ENCODE results near the gene AGAP3. TPM values are rescaled to one million over a fixed set of nuclear protein-coding genes. Genes with fewer than 3 reads are reported as not detected.

The AGAP3 gene
- total RNA-seq, 1 experiment from 2014 or later, result 126 TPM

- TF ChIP-seq ELF1 (IDR thresholded peaks at IDR 0.05; ENCODE audit: borderline replicate concordance, low read depth) (no peak), CBX3 (IDR thresholded peaks at IDR 0.05; ENCODE audit: low read depth) (no peak), YY1 (IDR thresholded peaks at IDR 0.05; ENCODE audit: extremely low read depth, insufficient replicate concordance, low read depth, low read length) (no peak), POLR2AphosphoS5 (IDR thresholded peaks at IDR 0.05; ENCODE audit: low read depth, low read length) (no peak), SP1 (IDR thresholded peaks at IDR 0.05; ENCODE audit: low read depth) (no peak)
These were observed 35.2 kb upstream of the AGAP3 start (continued) for GRCh38 chr7:151051108-151051507.

DNA sequence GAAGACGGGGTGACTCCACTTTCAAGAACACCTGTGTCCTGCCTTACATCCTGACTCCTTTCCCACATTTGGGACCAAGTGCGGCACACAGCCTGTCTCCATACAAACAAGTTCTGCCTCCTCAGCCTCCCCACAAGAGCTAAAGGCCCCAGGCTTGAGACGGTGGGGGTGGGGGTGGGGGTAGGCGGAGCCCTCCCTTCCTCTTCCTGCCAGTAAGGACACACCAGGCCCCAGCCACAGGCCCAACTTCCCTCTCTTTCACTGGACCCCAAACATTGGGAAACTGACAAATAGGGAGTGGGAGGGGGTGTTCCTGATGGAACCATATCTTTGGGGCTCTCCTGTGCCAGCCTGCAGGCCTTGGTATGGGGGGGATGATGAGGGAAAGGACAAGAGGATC lies 33.2 kb upstream of the AGAP3 start:
- H3K36me3 ChIP-seq (ENCODE audit: control insufficient read depth in 1 of 2, insufficient read depth in 2 of 2, low read length in 2 of 2), result no peaks in the 10 kb centered on the region
- TF ChIP-seq FOSL1 (IDR thresholded peaks at IDR 0.05; ENCODE audit: low read depth) (no peak), RAD21 (IDR thresholded peaks at IDR 0.05; ENCODE audit: low read depth) (no peak), POLR2A (IDR thresholded peaks at IDR 0.05; ENCODE audit: borderline replicate concordance, extremely low read depth, insufficient read depth, insufficient read length) (no peak), ZFX (IDR thresholded peaks at IDR 0.05) (no peak), EGR1 (IDR thresholded peaks at IDR 0.05; ENCODE audit: low read depth) (no peak), JUND (IDR thresholded peaks at IDR 0.05) (no peak), EZH2phosphoT487 (IDR thresholded peaks at IDR 0.05; ENCODE audit: borderline replicate concordance) (no peak), CEBPB (IDR thresholded peaks at IDR 0.05; ENCODE audit: low read depth) (no peak), YY1 (IDR thresholded peaks at IDR 0.05; ENCODE audit: extremely low read depth, insufficient replicate concordance, low read depth, low read length) (no peak)
- no peaks in the 10 kb centered on the region for H3K9me2 ChIP-seq (ENCODE audit: insufficient read depth)
- DNase-seq (ENCODE audit: low read depth, low spot score) (no peak), ATAC-seq (no peak)
- no peak overlapping the region for H3K4me3 ChIP-seq (replicated peaks in 1 of 2; ENCODE audit: low read depth in 1 of 2, low read length in 2 of 2)
- no peak overlapping the region for H2AFZ ChIP-seq (ENCODE audit: low read depth, low read length, poor library complexity, severe bottlenecking)
- H3K9me3 ChIP-seq (ENCODE audit: control insufficient read depth in 1 of 2, insufficient read depth in 1 of 2, low read depth in 1 of 2, low read length in 2 of 2), result no peaks in the 10 kb centered on the region
- CTCF ChIA-PET, result no interaction called here
- intact Hi-C loops (cut with micrococcal nuclease), result no loop called here
- peaks cover 5 to 8% of the 10 kb centered on the region in 2 experiments; a peak in 3 of 4 replicates for H3K4me1 ChIP-seq (ENCODE audit: control insufficient read depth in 1 of 2, insufficient read depth in 2 of 2, low read length in 2 of 2)
- no peaks in the 10 kb centered on the region for H3K27me3 ChIP-seq (ENCODE audit: insufficient read depth, low read length)
- no TSS peak for BruUV-seq (replicated peaks)
- no peak overlapping the region for H3K4me2 ChIP-seq (ENCODE audit: low read length)
- H3K79me2 ChIP-seq (ENCODE audit: insufficient read depth, low read length), result no peaks in the 10 kb centered on the region
- H3K27ac ChIP-seq (ENCODE audit: low read depth, low read length), result no peak overlapping the region
- no peaks in the 10 kb centered on the region for H4K20me1 ChIP-seq (ENCODE audit: insufficient read depth)
- POLR2A ChIA-PET, result no interaction called here
- RAD21 ChIA-PET (ENCODE audit: low non-redundant PET in 1 of 2, low total read pairs in 2 of 2, uncharacterized antibody in 2 of 2, unreplicated experiment in 2 of 2), result no interaction called here
- H3K9ac ChIP-seq (ENCODE audit: low read length), result no peak overlapping the region
